ELR (cell line): Measurements from ENCODE around the gene NPIPB6.
A peak's percentile ranks its signal among the peaks of the same experiment; 100 is the strongest.
"Not testable (repeated sequence)": the region's sequence is repeated elsewhere in the genome, so short reads cannot be mapped to it uniquely, and the experiment has no call there.

Experiments
- DNase-seq: peaks from one replicate; pipeline ENCODE4 v3.0.0-alpha.2; 2015; ENCODE audit warnings: low read depth

The NPIPB6 gene

DNA sequence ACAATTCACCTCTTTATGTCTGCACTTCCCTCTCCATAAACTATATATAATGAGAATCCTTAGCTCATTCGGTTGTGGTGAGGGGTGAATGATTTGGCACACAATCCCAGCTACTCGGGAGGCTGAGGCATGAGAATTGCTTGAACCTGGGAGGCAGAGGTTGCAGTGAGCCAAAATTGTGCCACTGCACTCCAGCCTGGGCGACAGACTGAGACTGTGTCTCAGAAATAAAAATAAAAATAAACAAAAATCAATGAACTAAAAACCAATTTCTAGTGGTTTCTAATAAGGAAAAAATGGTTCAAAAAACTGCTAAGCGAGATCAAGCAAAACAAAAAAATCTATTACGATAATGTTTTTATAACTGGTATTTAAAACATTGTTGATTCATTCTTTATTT is at the start of gene NPIPB6:
Gene NPIPB6 (minus strand): TSS at position 101 of the 400 bp plus-strand sequence. CDS start 686 bp downstream, outside the sequence.
- not testable (repeated sequence) for DNase-seq

DNA sequence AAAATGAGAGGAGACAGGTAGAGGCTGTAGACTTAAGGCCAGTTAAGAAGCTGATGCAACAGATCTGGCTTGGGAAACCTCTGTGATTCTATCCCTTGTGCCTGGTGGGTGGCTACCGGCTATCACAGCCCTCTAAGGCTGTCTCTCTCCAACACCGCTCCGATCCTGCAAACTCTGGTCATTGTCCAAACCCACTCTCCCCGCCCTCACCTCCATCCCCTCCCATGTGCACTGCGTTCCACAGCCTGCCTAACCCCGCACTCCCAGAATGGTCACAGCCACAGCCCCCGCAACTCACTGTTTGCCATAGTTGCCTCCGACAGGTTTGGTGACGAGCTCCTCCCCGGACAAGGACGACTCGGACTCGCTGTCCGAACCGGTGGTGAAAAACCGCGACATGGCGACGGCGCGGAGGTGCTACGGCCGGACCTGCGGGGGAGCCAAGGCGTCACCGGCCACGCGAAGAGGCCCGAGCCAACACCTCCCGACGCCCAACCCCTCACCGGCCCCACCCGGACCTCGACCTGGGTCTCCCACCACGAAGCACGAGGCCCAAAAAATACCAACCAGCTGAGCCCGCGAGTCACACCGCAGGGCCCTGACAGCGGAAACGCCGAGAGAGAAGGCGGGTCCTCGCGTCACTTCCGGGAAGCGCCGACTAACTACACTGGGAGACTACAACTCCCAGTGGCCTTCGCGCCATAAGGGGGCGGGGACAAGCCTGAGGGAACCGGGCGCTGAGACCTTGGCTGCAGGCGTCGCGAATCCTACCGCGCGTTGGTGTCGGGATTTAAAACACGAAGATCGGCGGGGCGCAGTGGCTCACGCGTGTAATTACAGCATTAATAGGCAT is 40.1 kb upstream of the NPIPB6 start, which contains the start of gene EIF3CL:
Gene EIF3CL (minus strand): TSS at position 622 of the 853 bp plus-strand sequence. CDS start 223 bp downstream, at position 399.
- not testable (repeated sequence) for DNase-seq

DNA sequence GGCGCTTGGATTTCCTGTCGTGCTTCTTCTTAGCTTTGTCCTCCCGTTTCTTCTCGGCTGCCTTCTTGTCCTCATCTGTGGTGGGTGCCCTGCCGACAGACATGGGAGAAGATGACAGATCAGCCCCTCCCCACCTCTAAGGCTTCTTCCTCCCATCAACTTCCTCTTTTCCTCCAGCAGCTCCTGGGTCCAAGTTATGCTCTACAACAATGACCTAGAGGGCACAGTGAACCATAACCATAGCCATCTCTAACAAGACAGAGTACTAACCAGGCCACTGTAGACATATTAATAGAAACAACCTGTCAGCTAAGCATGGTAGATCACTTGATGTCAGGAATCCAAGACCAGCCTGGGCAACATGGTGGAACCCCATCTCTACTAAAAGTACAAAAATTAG is 28.7 kb upstream of the NPIPB6 start:
- DNase-seq, result not testable (repeated sequence)

DNA sequence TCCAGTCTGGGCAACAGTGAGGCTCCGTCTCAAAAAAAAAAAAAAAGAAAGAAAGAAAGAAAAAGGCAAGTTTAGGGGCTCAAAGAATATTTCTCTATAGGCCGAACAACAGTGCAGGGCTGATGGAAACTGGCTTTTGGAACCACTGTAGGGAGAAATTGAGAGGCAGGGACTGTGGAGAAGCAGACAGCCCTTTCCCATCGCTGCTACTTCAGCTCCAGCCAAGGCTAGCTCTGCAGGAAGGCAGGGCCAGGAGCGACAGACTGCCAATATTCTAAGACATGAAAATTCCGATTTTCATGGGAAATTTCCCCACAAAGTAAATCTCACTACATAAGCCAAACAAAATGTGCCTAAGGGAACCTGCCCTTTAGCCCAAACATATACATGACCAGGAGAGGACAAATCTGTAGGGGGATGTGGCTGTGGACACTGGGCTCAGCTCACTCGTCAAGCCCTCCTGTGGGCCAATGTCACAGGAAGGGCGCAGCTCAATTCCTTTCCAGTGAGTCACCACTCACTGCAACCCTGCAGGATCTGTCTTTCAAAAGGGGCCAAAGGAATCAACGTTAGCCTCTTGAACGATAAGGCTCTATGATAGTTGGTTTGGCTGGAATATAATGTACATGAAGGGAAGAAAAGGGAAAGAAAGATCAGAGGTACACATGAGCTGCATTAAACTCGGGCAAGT is 19.0 kb upstream of the NPIPB6 start:
- not testable (repeated sequence) for DNase-seq

DNA sequence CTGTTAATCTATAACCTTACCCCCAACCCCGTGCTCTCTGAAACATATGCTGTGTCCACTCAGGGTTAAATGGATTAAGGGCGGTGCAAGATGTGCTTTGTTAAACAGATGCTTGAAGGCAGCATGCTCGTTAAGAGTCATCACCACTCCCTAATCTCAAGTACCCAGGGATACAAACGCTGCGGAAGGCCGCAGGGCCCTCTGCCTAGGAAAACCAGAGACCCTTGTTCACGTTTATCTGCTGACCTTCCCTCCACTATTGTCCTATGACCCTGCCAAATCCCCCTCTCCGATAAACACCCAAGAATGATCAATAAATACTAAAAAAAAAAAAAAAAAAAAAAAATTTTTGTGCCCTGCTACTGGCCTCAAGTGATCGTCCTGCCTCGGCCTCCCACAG is 14.5 kb upstream of the NPIPB6 start:
- not testable (repeated sequence) for DNase-seq

DNA sequence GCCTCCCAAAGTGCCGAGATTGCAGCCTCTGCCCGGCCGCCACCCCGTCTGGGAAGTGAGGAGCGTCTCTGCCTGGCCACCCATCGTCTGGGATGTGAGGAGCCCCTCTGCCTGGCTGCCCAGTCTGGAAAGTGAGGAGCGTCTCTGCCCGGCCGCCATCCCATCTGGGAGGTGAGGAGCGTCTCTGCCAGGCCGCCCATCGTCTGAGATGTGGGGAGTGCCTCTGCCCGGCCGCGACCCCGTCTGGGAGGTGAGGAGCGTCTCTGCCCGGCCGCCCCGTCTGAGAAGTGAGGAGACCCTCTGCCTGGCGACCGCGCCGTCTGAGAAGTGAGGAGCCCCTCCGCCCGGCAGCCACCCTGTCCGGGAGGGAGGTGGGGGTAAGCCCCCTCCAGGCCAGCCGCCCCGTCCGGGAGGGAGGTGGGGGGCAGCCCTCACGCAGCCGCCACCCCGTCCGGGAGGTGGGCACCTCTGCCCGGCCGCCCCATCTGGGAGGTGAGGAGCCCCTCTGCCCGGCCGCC is 13.9 kb upstream of the NPIPB6 start:
- DNase-seq, result not testable (repeated sequence)

DNA sequence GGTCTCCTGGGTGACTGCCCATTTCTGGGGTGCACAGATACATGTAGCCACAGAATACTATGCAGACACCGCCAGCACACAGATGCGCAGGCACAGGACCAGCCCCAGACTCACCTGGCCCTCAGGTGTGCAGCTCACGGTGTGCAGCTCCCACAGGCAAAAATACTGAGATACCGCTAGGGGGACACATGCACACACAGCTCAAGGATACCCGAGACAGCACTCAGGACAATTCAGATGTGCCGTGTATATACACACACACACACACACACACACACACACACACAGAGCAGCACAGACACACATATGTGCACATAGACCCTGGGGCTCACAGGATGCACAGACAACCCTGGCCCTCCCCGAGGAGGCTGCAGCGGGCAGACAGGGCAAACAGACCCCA is 11.8 kb upstream of the NPIPB6 start:
- DNase-seq, result not testable (repeated sequence)

DNA sequence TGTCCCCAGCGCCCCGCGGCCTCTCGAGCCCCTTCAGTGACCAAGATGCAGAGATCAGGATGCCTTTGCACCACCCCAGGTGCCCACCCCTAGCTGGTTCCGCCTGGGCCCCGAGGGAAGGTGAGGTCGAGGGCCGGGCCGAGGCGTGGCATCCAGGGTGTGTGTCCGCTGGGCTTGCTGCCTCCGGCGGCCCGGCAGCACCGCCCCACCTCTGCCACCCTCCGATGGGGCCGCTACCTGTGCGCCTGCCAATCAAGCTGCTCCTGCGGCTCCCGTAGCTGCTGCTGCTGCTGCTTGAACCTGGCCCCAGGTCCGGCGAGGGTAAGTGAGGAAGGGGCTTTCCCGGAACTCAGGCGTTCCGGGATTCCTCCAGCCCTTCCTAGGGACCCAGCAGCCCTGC is 11.0 kb upstream of the NPIPB6 start:
- DNase-seq, result not testable (repeated sequence)

DNA sequence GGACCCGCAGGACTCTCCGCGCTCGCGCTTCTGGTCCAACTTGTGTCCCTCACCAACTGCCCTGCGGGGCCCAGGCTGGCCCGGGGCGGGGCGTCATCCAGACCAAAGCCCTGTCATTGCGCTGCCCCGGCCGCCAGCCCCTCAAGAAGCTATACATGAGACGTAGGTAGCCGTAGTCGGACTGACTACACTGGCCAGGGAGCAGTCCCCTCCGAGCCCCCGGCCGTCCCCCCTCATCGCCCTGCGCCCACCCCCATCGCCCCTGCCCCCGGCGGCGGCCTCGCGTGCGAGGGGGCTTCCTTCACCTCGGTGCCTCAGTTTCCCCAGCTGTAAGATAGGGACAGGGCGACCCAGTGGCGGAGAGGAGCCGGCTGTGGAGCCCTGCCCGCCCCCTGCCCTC is 4.6 kb upstream of the NPIPB6 start:
- peak; percentile 0 for DNase-seq

DNA sequence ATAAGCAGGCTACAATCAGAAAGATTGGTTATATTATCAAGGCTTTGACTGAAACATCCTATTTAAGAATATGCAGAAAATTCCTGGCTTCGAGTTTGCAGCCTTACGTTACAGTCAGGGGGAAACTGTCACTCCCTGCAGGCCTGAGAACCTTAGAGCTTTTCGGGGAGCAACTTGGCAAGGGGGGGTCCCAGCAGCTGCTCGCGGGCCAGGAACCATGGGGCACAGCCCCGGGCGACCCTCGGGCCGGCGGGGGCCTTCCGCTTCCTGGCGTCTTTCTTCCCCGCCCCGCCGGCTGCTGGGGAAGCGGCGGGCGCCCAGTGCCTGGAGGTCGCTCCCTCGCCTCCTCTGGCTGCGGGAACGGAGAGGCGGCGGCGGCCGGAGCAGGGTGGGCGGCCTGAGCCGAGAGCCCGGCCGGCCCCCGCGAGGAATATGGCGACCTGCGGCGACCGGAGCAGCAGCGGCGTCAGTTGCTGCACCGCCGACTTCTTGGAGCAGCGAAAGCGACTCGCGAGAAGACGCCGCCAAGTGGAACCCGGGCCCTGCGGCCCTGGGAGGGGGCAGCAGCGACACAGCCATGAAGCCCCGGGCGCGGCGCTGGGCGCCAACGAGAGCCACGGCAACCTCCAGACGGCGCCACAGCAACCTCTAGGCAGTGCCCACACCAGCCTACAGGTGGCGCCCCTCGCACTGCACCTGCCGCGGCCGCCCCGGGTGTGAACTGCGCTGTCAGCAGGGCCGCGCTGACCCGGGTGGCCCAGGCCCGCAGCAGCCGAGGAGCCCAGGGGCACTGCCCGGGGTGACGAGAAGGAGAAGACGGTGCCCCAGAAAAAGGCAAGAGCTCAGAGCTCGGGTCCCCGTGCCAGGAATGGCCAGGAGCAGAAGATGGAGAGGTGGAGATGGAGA is 1.2 kb upstream of the NPIPB6 start:
- DNase-seq, result not testable (repeated sequence)

DNA sequence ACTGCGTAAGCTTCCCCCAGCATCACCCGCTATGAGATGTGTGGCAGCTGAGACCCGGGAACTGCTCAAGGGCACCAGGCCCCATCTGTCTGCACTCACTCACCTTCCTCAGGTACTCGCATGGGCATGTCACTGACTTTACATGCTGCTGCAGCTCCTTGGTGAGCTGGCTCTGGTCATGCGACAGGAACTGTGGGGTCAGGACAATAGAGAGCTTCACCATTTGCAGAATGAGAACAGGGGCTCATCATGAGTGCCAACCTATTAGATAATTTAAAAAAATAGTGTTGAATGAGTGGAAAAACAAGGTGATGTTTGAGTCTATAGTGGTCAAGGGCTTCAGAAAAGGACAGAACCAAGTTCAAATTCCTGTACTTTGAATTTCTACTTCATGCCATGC is 708 bp downstream of the NPIPB6 start:
- DNase-seq, result not testable (repeated sequence)

DNA sequence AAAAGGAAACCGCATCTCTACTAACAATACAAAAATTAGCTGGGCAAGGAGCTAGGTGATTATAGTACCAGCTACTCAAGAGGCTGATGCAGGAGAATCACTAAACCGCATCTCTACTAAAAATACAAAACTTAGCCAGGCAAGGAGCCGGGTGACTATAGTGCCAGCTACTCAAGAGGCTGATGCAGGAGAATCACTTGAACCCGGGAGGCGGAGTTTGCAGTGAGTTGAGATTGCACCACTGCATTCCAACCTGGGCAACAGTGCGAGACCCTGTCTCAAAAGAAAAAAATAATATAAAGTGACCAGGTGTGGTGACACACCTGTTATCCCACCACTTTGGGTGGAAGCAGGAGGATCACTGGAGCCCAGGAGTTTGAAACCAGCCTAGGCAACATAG is 25.1 kb downstream of the NPIPB6 start:
- DNase-seq, result not testable (repeated sequence)

DNA sequence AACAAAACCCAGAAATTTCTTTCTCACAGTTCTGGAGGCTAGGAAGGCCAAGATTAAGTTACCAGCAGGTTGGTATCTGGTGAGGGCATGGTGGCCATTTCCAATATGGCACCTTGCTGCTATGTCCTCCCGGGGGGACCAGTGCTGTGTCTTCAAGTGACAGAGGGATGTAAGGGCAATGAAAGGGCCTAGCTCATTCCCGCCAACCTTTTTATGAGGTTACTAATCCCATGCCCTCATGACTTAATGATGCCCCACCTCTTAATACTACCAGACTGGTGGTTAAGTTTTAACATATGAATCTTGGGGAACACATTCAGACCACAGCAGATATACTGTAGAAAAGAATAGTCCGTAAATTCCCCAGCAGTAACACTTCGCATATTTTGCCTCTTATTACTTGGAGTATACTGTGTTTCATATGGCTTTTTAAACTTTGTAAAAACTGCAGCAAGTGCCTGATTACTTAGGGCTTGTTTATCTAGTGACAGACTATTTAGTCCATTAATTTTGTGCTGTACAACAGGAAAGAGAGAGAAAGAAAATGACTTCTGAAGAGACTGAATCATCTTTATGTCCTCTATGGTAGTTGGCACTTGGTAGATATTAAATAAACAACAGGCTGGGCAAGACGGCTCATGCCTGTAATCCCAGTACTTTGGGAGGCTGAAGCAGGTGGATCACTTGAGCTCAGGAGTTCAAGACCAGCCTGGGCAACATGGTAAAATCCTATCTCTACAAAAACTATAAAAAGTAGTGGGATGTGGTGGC is 26.2 kb downstream of the NPIPB6 start:
- not testable (repeated sequence) for DNase-seq

DNA sequence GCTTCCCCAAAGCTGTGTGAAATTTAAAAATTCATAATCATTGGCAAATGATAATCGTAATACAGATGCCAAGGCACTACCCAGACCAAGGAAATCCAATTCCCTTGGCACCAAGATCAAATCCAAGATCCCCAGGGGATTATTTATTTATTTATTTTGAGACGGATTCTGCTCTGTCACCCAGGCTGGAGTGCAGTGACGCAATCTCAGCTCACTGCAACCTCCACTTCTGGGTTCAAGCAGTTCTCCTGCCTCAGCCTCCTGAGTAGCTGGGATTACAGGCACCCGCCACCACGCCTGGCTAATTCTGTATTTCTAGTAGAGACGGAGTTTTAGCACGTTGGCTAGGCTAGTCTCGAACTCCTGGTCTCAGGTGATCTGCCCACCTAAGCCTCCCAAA is 27.6 kb downstream of the NPIPB6 start:
- not testable (repeated sequence) for DNase-seq

DNA sequence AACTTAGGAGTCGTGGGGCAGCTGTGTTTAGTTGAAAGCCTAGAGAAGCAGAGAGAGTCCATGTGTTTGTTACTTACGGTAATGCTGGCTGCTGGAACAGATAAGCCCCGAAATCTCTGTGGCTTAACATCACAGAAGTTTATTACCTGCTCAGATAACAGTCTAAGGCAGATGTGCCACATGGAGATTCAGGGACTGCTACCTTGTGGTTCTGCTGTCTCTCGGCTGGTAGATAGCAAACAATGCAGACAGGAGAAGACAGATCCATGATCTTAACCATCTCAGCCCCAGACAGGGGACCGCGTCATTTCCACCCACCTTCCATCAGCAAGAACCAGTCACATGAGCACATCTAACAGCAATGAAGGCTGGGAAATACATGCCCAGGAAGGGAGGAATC is 30.7 kb downstream of the NPIPB6 start:
- DNase-seq, result not testable (repeated sequence)

DNA sequence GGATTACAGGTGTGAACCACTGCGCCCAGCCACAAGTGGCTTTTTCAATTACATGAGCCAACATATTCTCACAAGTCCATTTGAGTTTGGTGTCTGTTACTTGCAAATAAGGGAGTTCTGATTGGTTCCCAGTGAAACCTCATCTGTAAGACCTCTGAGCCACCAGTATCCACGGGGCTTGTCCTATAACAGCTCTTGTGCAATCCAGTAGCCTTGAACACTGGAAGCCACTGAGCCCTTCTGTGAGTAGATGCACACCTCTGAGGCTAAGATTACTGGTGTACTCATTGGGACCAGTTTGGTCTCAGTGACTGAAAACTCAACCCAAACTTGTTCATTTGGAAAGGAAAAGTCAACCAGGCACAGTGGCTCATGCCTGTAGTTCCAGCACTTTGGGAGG is 32.3 kb downstream of the NPIPB6 start:
- DNase-seq, result not testable (repeated sequence)

DNA sequence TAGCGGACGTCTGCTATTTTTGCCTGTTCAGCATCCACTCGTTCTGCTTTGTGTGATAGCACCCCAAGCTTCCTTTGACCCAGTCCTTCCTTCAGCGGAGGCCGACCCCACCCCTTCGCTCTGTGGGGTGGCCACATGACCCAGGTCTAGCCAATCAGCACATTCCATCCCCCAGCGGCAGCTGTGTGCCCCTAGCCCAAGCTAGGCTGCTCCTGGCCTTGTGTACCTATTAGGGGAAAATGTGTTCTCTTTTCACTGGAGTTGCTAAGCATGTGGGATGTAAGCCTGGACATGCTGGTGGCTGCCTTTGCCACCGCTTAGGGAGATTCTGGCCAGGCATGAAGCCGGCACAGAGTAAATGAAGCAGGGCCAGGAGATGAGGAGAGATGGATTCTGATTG is 33.1 kb downstream of the NPIPB6 start:
- DNase-seq, result not testable (repeated sequence)

DNA sequence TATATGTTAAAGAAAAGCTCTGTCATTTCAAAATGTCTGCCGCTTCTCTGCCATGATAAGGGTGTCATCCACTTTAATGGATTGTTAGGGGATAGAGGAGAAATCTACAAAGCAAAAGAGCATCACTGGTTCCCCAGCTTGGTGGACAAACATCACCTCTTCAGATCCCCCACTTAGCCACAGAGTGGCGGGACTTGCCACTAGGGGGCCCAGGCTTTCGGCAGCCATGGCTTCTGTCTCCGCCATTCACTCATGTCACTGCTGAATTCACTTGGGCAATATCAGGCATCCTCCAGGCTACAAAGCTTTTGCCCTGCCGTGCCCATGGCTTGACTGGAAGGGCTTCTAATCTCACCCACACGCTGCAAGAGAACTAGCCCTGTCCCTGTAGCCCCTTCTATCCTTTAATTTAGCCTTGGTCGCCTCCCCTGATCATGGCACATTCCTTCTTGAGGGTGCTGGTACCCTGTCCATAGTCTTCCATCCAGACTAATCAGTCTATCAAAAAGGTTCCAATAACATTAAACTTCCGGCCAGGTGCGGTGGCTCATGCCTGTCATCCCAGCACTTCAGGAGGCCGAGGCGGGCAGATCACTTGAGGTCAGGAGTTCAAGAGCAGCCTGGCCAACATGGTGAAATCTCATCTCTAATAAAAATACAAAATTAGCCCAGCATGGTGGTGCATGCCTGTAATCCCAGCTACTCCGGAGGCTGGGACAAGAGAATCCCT is 36.3 kb downstream of the NPIPB6 start:
- DNase-seq, result peak; percentile 59

DNA sequence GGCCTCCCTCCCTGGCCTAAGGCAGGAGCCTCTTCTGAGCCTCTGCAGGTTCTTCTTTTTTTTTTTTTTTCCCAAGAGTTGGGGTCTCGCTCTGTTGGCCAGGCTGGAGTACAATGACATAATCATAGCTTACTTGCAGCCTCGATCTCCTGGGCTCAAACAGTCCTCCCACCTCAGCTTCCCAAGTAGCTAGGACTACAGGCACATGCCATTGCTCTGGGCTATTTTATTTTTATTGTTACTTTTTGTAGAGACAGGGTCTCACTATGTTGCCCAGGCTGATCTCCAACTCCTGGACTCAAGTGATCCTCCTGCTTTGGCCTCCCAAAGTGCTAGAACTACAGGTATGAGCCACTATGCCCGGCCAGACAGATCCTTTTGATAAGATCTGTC is 38.4 kb downstream of the NPIPB6 start:
- no peak for DNase-seq

DNA sequence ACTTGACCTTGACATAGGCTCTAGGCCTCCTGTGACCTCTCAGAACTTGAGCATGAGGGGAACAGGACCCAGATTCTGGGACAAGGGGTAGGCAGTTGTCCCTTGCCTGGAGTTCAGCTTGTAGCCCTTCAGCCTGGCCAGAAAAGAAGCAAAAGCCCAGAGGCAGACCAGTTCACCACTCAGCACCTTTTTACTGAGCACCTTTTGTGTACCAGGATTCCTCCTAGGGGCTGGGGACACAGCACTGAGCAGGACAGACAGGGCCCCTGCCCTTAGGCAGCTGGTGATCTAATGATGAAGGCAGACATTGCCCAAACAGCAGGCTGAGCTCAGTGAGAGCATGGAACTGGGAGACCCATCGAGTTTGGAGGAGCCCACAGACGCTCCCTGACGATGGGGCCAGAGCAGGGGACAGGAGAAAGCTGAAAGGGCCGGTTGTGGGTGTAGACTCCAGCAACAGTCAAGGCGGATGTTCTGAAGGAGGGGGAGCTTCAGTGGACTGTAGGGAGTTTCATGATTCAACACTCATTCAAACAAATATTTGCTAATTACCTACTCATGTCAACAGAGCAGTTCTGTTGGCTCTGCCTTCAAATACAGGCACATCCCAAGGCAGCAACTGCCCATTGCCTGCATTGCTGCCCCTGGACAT is 38.9 kb downstream of the NPIPB6 start:
- DNase-seq, result no peak
